Measurements from ENCODE around the gene CST9. TPM values are rescaled to one million over a fixed set of nuclear protein-coding genes. Genes with fewer than 3 reads are reported as not detected.

CST9 gene
- total and polyA plus RNA-seq, 2 of the 13 experiments (the other 11 are each of a cell fraction or from before 2014, with no cell fraction given): 0.07 TPM; not detected in 1

GRCh38 chr20:23629017-23629541 lies 23.4 kb upstream of the CST9 start (continued):
- TF ChIP-seq ZNF18 (CRISPR knock-in tag; IDR thresholded peaks at IDR 0.05; ENCODE audit: insufficient replicate concordance) (peak; percentile 67), ZNF7 (CRISPR knock-in tag; IDR thresholded peaks at IDR 0.05) (0 out of 2 replicates have a peak, but pooled peaks have one; percentile 12), ZNF577 (CRISPR knock-in tag; IDR thresholded peaks at IDR 0.05; ENCODE audit: borderline replicate concordance, low read depth) (no peak), DDIT3 (CRISPR knock-in tag; IDR thresholded peaks at IDR 0.05) (no peak), ZFP82 (CRISPR knock-in tag; IDR thresholded peaks at IDR 0.05; ENCODE audit: borderline replicate concordance) (no peak), THYN1 (CRISPR knock-in tag; IDR thresholded peaks at IDR 0.05; ENCODE audit: borderline replicate concordance, low read depth) (peak; percentile 87; the same call in 1 of the 2 replicates), IRX3 (CRISPR knock-in tag; IDR thresholded peaks at IDR 0.05; ENCODE audit: borderline replicate concordance, low read depth) (no peak; the same call in 1 of the 2 replicates), ZNF552 (CRISPR knock-in tag; IDR thresholded peaks at IDR 0.05; ENCODE audit: borderline replicate concordance) (peak; percentile 60; the same call in 1 of the 2 replicates), TBX3 (IDR thresholded peaks at IDR 0.05; ENCODE audit: borderline replicate concordance) (peak; percentile 79), ATRX (CRISPR knock-in tag; IDR thresholded peaks at IDR 0.05; ENCODE audit: borderline replicate concordance) (no peak), GZF1 (CRISPR knock-in tag; IDR thresholded peaks at IDR 0.05) (no peak), RARA (CRISPR knock-in tag; IDR thresholded peaks at IDR 0.05) (peak; percentile 98), MIER2 (CRISPR knock-in tag; IDR thresholded peaks at IDR 0.05) (peak; percentile 57; the same call in 1 of the 2 replicates), ZNF234 (CRISPR knock-in tag; conservative IDR thresholded peaks at IDR 0.05) (no peak), NR2F1 (CRISPR knock-in tag; IDR thresholded peaks at IDR 0.05) (peak; percentile 84 to 91), U2AF2 (IDR thresholded peaks at IDR 0.05; ENCODE audit: low read depth, low read length) (no peak), AGO1 (IDR thresholded peaks at IDR 0.05; ENCODE audit: low read depth, low read length, poor library complexity, severe bottlenecking) (no peak), ZBTB26 (CRISPR knock-in tag; IDR thresholded peaks at IDR 0.05; ENCODE audit: borderline replicate concordance) (0 out of 2 replicates have a peak, but pooled peaks have one; percentile 58), SIX4 (CRISPR knock-in tag; IDR thresholded peaks at IDR 0.05) (peak; percentile 77; the same call in 1 of the 2 replicates), ZNF354B (CRISPR knock-in tag; IDR thresholded peaks at IDR 0.05) (peak; percentile 97), ZSCAN22 (CRISPR knock-in tag; IDR thresholded peaks at IDR 0.05) (0 out of 2 replicates have a peak, but pooled peaks have one; percentile 49), THAP9 (CRISPR knock-in tag; IDR thresholded peaks at IDR 0.05; ENCODE audit: borderline replicate concordance) (peak; percentile 80), ZNF782 (CRISPR knock-in tag; IDR thresholded peaks at IDR 0.05; ENCODE audit: borderline replicate concordance) (peak; percentile 23; the same call in 1 of the 2 replicates), YEATS4 (CRISPR knock-in tag; IDR thresholded peaks at IDR 0.05; ENCODE audit: borderline replicate concordance) (peak; percentile 65)

Data from HepG2 (cell line).